HG02981 (cell line): Measurements from ENCODE around the gene TBC1D8.

Experiments
- ATAC-seq: cut with Tn5 transposase; IDR thresholded peaks from one replicate; pipeline ENCODE4 v1.9.1; 2021; ENCODE audit warnings: mild to moderate bottlenecking, moderate library complexity; ENCODE audit not compliant: unreplicated experiment

The TBC1D8 gene

DNA sequence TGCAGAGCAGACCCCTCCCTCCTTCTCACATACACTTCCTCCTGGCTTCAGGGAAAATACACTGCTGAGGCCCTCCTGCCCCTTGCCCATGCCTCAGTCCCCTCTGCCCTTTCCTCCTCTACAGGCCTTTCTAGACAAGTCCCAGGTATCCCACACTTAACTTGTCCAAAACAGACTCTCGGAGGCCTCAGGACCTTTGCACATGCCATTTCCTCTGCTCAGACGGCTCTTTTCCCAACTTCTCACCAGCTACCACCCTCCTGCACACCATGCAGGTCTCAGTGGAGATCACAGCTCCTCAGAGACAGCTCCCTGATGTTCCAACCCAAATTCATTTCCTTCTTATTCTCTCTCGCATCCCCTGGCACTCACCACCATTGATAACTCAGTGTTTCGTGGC is 11.7 kb downstream of the TBC1D8 start:
- ATAC-seq, result no peak

DNA sequence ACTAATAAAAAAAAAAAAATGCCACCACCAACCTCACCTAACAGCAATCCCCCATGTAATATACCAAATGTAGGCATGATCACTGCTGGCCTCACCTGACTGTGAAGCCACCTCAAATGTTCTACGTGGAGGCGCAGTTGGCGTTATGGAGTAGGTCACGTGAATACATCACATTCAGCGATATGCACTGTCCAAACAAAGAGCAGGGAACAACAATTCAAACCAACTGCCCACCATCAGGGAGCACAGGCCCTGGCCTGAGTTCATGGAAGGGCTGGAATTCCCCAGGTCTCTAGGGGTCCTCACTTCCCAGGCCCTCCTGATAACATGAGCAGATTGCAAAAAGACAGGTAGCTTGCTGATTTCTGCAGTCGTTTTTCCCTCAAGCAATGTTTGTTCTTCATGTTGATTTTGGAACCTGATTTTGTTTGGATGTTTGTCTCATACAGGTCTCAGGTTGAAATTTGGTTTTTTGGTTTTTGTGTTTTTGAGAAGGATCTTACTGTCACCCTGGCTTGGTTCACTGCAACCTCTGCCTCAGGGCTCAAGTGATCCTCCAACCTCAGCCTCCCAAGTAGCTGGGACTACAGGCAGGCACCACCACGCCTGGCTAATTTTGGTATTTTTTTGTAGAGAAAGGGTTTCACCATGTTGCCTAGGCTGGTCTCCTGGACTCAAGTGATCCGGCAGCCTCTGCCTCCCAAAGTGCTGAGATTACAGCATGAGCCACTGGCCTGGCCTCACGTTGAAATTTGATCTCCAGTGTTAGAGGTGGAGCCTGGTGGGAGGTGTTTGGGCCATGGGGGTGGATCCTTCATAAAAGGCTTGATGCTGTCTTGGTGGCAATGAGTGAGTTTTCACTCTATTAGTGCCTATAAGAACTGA is 15.5 kb downstream of the TBC1D8 start:
- ATAC-seq, result no peak

DNA sequence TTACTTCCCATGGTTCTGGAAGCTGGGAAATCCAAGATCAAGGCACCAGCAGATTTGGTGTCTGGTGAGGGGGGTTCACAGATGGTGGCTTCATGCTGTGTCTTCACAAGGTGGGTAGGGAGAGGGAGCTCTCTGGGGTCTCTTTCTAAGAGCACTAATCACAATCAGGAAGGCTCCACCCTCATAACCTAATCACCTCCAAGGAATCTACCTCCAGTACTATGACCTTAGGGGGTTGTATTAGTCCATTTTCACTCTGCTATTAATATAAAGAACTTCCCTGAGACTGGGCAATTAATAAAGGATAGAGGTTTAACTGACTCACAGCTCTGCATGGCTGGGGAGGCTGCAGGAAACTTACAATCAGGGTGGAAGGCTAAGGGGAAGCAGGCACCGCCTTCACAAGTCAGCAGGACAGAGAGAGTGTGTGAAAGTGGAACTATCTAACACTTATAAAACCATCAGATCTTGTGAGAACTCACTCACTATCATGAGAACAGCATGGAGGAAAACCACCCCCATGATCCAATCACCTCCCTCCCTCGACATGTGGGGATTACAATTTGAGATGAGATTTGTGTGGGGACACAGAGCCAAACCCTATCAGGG is 17.6 kb downstream of the TBC1D8 start:
- ATAC-seq, result no peak

DNA sequence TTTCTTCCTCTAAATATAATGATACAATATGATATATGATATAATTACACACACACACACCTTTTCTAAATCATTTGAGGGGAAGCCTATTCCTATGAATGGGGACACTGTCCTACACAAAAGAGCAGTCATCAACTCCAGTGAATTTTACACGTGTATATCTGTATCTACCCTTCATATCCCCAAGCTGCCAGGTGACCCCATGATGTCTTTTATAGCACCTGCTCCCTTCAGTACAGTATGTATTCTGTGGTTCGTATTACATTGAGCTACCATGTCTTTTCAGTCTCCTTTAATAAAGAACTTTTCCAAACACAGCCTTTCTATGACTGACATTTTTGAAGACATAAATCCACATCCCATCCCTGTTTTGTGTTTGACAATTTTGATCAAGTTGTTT is 19.0 kb downstream of the TBC1D8 start:
- ATAC-seq, result no peak

DNA sequence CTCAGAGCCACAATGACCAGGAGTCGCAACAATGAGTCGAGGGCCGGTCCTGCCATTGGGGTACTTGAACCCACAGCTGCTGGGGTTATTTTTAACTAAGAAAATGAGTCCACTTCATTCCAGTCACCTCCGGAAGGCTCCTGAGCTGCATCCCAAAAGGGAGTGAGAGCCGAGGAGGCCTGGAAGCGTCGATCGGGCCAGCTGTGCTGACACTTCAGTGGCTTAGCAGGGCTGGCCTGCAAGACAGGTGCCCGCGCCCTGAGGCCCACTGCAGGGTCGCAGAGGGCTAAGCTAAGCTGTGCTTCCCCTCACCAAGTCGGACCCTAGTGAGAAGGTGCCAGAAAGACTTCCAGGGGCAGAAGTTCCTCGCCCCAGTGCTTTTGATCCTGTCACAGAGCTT is 21.1 kb downstream of the TBC1D8 start:
- ATAC-seq, result no peak

DNA sequence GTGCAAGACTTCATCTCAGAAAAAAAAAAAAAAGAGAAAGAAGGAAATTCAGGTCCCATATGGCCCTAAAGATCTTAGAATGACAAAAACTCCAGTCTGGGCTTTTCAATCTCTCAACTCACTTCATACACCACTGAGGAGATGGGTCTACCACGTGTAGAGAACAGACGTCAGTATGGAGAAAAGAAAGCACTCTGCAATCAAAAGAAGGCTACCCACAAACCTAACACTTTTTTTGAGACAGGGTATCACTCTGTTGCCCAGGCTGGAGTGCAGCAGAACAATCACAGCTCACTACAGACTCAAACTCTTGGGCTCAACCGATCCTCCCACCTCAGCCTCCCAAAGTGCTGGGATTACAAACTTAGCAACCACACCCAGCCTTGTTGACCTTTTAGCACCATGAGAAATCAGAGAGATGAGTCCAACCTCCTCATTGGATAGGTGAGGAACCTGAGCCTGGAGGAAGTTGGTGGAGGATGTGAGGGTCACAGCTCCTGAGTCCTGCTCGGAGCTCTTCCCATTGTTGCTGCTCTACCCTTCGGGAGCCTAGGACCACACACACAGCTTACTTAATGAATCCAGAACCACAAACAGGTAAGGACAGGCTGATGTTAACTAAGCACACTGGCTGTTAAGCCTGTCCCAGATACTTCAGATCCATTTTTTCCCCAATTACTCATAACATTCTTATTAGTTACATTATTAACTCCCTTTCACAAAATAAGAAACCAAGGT is 23.7 kb downstream of the TBC1D8 start:
- no peak for ATAC-seq

DNA sequence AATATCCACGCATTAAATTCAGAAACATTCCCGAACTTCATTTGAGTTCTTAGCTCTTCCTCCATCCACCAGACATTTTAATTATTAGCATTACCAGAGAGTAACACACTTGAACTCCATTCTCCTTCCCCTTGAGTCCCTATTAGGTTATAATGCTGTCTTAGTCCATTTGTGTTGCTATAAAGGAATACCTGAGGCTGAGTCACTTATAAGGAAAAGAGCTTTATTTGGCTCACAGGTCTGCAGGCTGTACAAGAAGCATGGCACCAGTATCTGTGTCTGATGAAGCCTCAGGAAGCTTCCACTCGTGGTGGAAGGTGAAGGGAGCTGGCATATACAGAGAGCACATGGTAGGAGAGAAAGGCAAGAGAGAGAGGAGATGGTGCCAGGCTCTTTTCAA is 25.4 kb downstream of the TBC1D8 start:
- ATAC-seq, result no peak

DNA sequence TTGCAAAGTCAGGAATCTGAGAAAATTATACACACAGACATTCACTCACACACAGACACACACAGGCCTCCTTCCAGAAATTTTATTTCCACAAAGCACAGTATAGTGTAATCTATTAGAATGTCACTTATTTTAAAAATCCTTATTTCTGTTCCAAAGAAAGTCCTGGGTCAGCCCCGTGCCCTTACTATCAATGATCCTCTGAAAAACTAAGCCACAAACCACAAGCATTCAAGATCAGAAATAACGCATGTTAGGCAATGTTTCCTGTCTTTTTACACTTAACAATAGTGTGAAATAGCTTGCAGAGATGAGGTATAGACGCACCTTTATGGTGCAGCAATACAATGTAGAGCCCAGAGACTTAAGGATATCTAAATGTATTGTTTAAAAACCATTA is 25.8 kb downstream of the TBC1D8 start:
- no peak for ATAC-seq

DNA sequence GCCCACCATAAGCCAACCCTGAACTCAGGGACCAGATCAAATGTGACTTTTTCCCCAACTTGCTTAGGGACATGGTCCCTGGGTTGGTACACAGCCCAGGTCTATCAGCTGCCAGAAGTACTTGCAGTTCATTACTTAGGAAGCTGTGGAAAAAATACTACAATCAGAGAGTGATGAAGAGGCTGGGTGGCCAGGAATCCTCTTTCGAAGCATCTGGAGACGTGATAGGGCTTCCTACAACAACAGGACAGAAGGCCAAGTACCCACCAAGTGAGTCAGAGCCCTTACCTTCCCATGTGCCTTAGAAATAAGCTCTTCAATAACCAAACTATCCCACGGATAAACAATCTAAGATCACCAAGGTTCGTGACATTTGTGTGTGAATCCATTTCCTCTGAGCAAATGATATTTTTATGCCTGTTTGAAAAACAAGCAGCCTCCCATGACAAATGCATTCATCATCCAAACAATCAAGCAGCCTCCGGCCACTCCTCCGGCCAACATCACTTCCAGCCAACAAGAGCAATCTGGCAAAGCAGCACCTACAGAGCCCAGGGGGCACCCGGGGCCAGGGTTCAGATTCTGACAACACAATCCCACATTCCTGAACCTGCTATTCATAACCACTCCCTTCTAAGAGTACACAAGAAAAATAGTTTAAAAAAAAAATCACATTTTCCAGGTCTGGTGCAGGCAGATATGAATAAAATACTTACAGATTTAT is 26.4 kb downstream of the TBC1D8 start:
- ATAC-seq, result no peak

DNA sequence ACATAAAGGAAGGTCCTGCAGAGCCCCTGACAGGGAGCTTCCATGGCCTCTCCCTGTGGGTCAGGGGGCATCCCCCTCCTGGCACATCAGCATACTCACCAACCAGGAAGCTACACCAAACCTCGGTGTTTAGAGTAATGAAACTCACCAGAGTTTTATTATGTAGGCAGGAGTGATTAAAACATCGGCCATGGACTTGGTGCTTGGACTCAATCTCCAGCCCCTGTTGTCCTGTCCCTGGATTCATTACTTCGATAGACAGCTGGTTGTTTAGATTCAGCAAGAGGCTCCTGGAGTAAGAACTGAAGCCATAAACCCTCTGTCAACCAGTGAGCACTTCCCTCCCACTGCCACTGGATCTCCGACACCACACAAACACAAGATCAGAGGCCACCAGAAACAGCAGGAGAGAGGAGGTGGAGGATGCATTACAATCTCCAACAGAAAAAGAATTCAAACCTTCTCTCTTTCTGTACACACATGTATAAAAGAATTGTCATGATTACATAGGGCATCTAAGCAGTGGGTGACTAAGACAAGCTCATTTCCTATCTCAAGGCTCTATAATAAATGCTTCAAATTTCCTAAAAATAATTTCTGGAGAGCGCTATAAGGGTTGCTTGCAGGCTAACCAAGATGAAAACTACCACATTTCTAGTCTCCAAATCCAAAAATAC is 27.2 kb downstream of the TBC1D8 start:
- ATAC-seq, result no peak

DNA sequence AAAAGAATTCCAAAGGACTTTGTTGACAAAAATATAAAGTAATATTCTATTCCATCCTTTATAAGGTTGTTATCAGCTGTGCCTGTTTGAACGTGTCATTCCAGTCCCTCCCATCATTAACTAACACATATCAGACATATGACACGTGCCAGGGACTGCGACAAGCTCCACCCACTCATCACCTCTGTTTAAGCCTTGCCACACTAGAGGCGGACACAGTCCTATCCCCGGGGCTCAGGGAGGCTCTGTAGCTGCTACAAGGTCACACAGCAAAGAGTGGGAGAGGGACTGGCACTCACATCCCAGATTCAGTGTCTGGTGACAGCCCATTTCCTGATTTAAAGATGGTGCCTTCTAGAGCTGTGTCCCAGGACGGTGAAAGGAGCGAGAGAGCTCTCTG is 30.0 kb downstream of the TBC1D8 start:
- no peak for ATAC-seq

DNA sequence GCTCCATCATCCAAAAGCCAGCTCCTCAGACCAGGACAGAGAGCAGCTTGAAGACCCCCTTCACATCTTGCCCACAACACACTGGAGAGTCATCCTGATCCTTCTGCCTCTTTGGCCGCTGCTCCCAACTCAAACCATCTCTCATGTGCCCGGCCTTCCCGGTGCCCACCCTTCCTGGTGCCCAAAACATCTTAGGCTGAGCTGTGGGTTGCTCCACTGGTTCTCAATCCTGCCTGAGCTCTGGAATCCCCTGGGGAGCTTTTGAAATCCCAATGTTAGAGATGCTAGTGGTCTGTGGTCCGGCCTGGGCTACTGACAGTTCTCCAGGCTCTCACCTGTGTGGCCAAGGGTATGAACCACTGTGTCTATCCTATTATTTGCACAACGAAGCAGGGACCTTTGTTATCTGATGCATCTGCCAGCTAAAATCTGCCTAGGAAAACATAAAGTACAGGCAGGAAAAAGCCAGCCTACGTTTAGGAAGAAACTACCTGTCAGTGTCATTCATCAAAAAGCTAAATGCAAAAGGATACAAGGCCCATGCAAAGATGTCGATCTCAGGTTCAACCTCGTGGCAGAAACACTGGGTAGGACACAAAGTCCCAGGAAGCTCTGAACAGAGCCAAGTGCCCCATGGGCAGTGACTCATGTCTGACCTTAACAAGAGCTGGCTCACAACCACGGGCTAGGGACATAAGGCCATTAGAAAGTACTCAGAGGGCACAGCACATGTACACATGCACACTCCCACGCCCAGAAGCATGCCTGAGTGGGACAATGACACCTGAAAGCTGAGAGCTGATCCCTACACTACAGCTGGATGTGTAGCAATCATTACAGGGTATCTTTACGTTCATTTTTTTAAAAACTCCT is 30.8 kb downstream of the TBC1D8 start:
- ATAC-seq, result no peak

DNA sequence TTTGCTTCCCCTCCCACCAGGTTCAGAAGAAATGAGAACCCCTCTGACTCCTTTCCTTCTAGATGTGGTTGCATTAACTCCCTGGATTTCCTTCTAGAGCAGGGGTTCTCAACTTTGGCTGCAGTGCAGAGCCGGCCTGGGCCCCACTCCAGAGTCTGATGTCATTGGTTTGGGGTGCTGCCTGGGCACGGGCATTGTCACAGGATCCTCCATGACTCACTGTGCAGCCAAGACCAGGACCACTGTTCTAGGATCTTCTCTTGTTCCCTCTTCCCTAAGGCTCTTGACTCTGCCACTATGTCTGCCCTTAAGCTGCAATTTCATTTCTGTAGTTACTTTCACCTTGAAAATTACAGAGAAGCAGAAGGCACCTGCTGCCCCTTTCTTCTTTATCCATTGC is 31.8 kb downstream of the TBC1D8 start:
- no peak for ATAC-seq

DNA sequence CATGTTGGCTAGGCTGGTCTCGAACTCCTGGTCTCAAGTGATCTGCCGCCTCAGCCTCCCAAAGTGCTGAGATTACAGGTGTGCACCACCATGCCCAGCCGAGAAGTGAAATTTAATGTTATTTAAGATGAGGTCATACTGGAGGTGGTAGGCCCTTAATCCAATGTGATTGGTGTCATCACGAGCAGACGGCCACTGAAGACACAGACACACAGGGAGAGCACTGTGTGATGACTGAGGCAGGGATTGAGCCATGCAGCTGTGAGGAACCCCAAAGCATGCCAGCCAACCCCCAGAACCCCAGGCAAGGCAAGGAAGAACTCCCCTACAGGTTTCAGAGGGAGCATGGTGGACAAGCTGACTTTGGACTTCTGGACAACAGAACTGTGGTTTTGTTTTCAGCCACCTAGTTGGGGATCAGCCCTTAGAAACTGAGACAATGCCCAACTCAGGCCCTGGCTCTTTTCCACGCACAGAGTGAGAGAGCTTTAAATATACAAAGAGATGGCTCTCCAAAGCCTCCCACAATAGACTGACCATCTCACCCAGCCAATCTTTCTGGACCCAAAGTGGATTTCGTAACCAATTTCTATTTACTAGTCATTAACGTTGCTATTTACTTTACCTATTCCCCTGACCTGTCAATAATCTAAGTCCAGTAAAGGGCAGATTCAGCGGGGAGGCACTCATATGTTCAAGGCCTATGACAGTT is 34.2 kb downstream of the TBC1D8 start:
- no peak for ATAC-seq

DNA sequence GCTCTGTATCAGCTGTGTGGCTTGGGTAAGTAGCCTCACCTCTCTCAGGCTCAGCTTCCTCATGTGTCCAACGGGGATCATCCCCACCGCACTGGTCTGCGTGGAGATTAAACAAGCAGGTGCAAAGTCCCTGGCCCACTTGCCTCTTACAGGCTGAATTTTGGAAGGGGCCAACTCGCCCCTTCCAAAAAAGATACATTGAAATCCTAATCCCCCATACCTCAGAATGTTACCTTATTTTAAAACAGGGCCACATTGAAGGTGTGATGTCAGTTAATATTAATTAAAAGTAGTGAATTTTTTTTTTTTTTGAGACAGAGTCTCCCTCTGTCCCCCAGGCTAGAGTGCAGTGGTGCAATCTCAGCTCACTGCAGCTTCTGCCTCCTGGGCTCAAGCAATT is 34.8 kb downstream of the TBC1D8 start:
- ATAC-seq, result no peak

DNA sequence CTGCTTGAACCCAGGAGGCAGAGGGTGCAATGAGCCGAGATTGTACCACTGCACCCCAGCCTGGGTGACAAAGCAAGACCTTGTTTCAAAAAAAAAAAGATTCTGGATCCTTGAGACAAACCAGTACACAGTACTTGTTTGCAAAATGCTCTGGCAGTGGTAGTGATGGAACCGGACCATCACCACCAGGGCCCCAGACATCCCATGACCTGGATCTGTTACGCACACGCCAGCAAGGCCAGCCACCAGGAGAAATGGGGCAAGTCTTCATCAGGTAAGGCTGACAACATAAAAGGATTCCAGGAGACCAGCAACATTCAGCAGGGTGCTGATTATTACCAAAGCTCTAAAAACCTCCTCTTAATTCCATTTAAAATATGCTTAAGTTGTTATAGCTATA is 35.5 kb downstream of the TBC1D8 start:
- ATAC-seq, result no peak

DNA sequence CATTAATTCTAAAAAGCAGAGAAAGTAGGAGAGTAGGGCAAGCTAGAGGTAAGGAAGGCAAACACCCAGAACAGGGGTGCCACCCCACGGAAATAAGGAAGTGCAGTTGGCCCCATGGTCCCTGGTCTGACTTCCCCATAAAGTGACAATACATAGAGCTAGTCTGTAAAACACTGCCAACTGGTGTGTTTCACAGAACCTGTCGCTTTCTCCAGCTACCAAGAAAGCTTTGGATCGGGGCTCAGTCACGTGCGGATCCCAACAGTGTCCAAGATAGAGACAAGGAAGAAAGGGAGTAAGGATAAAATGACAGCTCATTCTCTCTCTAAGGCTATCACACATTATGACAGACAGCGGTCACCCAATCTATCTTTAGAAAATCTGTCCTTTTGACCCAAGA is 36.4 kb downstream of the TBC1D8 start:
- ATAC-seq, result no peak

DNA sequence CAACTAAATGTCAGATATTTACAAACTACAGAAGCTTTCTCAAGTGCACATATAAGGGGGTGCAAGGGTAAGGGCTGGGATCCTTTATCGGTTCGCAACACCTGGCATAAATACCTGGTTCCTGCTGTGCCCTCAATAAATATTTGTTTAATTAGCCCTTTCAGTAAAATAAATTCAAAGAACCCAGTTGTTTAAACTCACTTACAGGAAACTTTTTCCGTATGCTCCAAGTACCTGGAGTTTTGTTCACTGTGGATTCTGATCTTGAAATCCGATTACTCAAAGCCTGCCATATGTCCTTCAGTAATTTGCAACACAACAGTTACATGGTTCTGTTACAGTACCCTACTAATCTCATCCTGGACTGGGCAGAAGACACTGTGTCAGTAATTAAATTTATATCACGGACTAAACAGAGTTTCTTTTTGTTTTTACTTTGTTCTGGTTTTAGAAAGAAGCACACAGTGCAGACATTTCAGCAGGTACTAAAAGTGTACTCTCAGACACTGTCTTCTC is 36.9 kb downstream of the TBC1D8 start:
- no peak for ATAC-seq
